Stomach smooth muscle (tissue), 2 donors: ENCODE results near the gene SOX5.
A peak's percentile ranks its signal among the peaks of the same experiment; 100 is the strongest.

Experiments used
- H3K27ac ChIP-seq: one replicate; pipeline ENCODE4 v1.7.0; 2013; ENCODE audit warnings: mild to moderate bottlenecking, low read length, inconsistent platforms
- H3K27me3 ChIP-seq, 2 donors: one replicate each; pipeline ENCODE4 v1.7.0; 2013; ENCODE audit warnings: low read length in 2 of 2; ENCODE audit not compliant: insufficient read depth in 2 of 2, control insufficient read depth in 1 of 2
- H3K36me3 ChIP-seq, 2 donors: one replicate each; pipeline ENCODE4 v1.7.0; 2013; ENCODE audit warnings: low read length in 2 of 2; ENCODE audit not compliant: control insufficient read depth in 2 of 2, insufficient read depth in 2 of 2
- H3K4me1 ChIP-seq: one replicate; pipeline ENCODE4 v1.7.0; 2013; ENCODE audit warnings: low read length; ENCODE audit not compliant: control insufficient read depth, insufficient read depth
- H3K4me3 ChIP-seq, 2 donors: one replicate each; pipeline ENCODE4 v1.7.0; 2013; ENCODE audit warnings: low read length in 2 of 2
- H3K9ac ChIP-seq, 2 donors: one replicate each; pipeline ENCODE4 v1.7.0; 2013; ENCODE audit warnings: low read length in 2 of 2, mild to moderate bottlenecking in 1 of 2
- H3K9me3 ChIP-seq, 2 donors: one replicate each; pipeline ENCODE4 v1.7.0; 2013; ENCODE audit warnings: low read length in 2 of 2; ENCODE audit not compliant: control insufficient read depth in 2 of 2
- donor health status: healthy.
- donor health status: Pancreatic carcinoma.

SOX5 gene

DNA sequence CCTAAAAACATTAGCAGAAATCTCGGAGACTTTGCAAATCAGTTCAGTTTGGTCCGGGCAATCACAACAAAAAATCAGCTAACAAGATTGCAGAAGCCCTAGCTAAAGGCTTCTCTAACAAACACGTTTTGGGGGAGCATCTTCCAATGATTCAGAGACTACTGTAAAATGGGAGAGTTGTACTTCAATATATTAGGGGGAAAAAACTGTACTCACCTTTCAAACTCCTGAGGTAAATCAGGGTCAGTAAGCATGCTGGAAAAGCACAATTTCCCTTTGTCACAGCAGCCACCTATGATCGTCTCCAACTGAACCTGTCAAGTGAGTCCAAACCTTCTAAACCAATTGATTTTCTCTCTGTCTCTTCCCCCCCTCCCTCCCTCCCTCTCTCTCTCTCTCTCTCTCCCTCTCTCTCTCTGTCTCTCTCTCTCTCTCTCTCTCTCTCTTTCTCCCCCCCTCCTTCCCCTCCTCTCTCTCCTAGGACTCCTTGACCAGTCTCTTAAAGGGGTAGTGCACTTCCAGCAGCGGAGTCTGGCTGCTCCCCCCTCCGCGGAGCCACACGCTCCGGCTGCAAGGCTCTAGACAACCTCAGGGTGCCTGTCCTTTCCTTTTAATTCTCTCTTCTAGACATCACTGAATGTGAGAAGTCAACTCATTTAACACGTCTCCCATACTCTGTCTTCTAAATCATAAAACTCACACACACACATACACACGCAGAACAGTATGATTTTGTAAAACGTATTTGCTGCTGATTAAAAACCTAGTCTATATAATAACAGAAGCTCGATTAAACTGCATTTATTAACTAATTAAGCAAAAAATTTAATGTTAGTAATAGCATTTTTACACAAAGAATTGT lies at the start of gene SOX5:
TSS of gene SOX5 (minus strand) at position 323 of the 862 bp plus-strand sequence. CDS start at position 254, 69 bp downstream.
- no peaks in the 10 kb centered on the region for H3K4me1 ChIP-seq
- no peaks in the 10 kb centered on the region for H3K36me3 ChIP-seq
- peak within 1 kb of the TSS; percentile 77 to 88 for H3K4me3 ChIP-seq
- H3K9ac ChIP-seq = peak within 1 kb of the TSS; percentile 43 to 64
- no peaks in the 10 kb centered on the region for H3K9me3 ChIP-seq
- no peak within 1 kb of the TSS for H3K27ac ChIP-seq
- peaks cover 0 to 17% of the 10 kb centered on the region in 2 donors for H3K27me3 ChIP-seq

DNA sequence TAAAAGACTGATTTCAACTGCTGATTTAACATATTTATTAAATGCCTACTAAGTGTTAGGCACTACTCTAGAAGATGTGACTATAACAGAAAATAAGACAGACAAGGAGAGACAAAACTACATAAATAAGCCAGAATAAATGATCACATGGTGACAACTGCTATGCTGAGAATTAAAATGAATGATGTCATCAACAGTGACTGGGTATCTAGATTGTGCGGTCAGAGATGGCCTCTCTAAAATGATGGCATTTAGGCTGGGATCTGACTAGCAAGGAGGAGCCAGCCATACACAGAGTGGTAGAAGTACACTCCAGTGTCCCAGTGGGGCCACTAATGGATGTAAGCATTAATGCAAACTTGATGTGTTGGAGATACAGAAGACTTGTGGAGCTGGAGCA lies 37.6 kb upstream of the SOX5 start:
- Histone ChIP-seq H3K36me3 (no peaks in the 10 kb centered on the region), H3K27me3 (no peaks in the 10 kb centered on the region), H3K4me1 (no peaks in the 10 kb centered on the region), H3K9me3 (no peaks in the 10 kb centered on the region), H3K9ac (no peak overlapping the region), H3K4me3 (no peak overlapping the region), H3K27ac (no peak overlapping the region)

GRCh38 chr12:23980826-23981225 lies 31.4 kb upstream of the SOX5 start:
- Histone ChIP-seq H3K4me1 (no peaks in the 10 kb centered on the region), H3K27me3 (no peaks in the 10 kb centered on the region), H3K36me3 (no peaks in the 10 kb centered on the region), H3K27ac (no peak overlapping the region), H3K9ac (no peak overlapping the region), H3K4me3 (no peak overlapping the region), H3K9me3 (no peaks in the 10 kb centered on the region)

- Histone ChIP-seq H3K4me3 (no peak overlapping the region), H3K27me3 (no peaks in the 10 kb centered on the region), H3K9ac (no peak overlapping the region), H3K4me1 (no peaks in the 10 kb centered on the region), H3K27ac (no peak overlapping the region), H3K9me3 (no peaks in the 10 kb centered on the region), H3K36me3 (no peaks in the 10 kb centered on the region)
Observed at GRCh38 chr12:23964812-23965211, 15.3 kb upstream of the SOX5 start.

GRCh38 chr12:23959826-23960225 lies 10.4 kb upstream of the SOX5 start:
- no peaks in the 10 kb centered on the region for H3K4me1 ChIP-seq
- H3K27ac ChIP-seq = no peak overlapping the region
- H3K4me3 ChIP-seq = no peak overlapping the region
- no peaks in the 10 kb centered on the region for H3K9me3 ChIP-seq
- no peaks in the 10 kb centered on the region for H3K27me3 ChIP-seq
- no peak overlapping the region for H3K9ac ChIP-seq
- H3K36me3 ChIP-seq = no peaks in the 10 kb centered on the region

GRCh38 chr12:23954332-23954731 lies 4.9 kb upstream of the SOX5 start:
- no peak overlapping the region for H3K9ac ChIP-seq

DNA sequence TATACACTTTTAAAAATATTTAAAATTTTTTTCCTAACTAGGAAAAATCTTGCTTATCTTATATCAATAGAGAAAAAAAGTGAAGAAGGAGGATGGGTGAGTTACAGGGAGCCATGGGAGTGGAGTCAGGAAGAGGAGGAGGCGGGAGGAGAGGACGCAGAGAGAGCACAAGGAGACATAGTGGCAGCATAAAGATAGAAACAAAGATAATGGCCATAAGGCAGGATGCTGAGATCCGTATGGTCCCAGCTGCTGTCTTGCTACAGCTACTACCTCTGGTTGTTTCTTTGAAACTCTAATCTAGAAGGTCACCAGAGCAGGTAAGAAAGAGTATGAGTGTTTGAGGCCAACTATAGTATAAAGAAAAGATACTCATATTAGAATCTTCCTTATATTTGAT lies 2.6 kb upstream of the SOX5 start:
- Histone ChIP-seq H3K27me3 (peaks cover 0 to 17% of the 10 kb centered on the region in 2 donors), H3K9ac (no peak overlapping the region), H3K4me1 (no peaks in the 10 kb centered on the region), H3K27ac (no peak overlapping the region), H3K36me3 (no peaks in the 10 kb centered on the region), H3K4me3 (no peak overlapping the region), H3K9me3 (no peaks in the 10 kb centered on the region)

More at GRCh38 chr12:23954332-23954731, 4.9 kb upstream of the SOX5 start:
- Histone ChIP-seq H3K9me3 (no peaks in the 10 kb centered on the region), H3K36me3 (no peaks in the 10 kb centered on the region), H3K27me3 (peaks cover 0 to 11% of the 10 kb centered on the region in 2 donors), H3K4me1 (no peaks in the 10 kb centered on the region), H3K4me3 (no peak overlapping the region), H3K27ac (no peak overlapping the region)

GRCh38 chr12:23950775-23951451 lies 1.4 kb upstream of the SOX5 start:
- Histone ChIP-seq H3K9me3 (no peaks in the 10 kb centered on the region), H3K27ac (no peak overlapping the region), H3K4me3 (peak overlapping the region; percentile 77 to 88), H3K4me1 (no peaks in the 10 kb centered on the region), H3K36me3 (no peaks in the 10 kb centered on the region), H3K9ac (peak overlapping the region in 1 of 2 donors; percentile 64), H3K27me3 (peaks cover 0 to 17% of the 10 kb centered on the region in 2 donors)

DNA sequence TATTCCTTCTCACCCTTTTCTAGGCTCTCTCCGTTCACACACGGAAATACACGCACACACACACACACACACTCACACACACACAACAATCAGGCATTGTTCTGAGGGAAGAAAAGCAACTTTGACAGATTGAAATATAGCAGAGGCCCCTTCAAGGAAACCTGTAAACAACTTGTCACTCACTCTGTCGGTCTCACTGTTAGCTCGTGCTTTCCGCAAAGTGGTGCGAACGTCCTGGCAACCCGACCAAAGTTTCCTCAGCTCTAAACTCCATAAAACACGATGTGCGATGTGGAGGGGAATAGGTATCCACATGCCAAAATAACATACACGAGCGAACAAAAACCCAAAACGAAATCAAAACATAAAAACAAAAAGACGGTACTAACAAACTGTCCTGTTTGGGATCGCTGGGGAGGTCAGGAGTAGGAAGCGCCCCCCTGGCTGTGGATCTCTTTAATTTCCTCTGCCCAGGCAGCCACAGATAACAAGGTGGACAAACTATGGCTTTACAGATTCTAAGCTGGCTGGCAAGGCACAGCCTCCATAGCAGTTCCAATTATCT lies 822 bp upstream of the SOX5 start:
- peak overlapping the region; percentile 77 to 88 for H3K4me3 ChIP-seq
- H3K36me3 ChIP-seq = no peaks in the 10 kb centered on the region
- no peak overlapping the region for H3K27ac ChIP-seq
- peaks cover 0 to 17% of the 10 kb centered on the region in 2 donors for H3K27me3 ChIP-seq
- no peaks in the 10 kb centered on the region for H3K9me3 ChIP-seq
- peak overlapping the region; percentile 43 to 64 for H3K9ac ChIP-seq
- H3K4me1 ChIP-seq = no peaks in the 10 kb centered on the region

GRCh38 chr12:23948291-23948690 lies 1.2 kb downstream of the SOX5 start:
- Histone ChIP-seq H3K9me3 (no peaks in the 10 kb centered on the region), H3K27me3 (peaks cover 0 to 17% of the 10 kb centered on the region in 2 donors), H3K27ac (no peak overlapping the region), H3K4me1 (no peaks in the 10 kb centered on the region), H3K9ac (no peak overlapping the region), H3K36me3 (no peaks in the 10 kb centered on the region), H3K4me3 (no peak overlapping the region)
